ENCODE measurements around the gene ELFN1. TPM values are rescaled to one million over a fixed set of nuclear protein-coding genes. Genes with fewer than 3 reads are reported as not detected.

The ELFN1 gene
- total and polyA plus RNA-seq, 8 donors, result 0.19 to 4.3 (median 0.53) TPM; not detected in 1

- Histone ChIP-seq H3K4me1 (peaks cover 0 to 10% (median 3%) of the 10 kb centered on the region in 4 donors), H3K27me3 (peaks cover 0 to 30% (median 16%) of the 10 kb centered on the region in 3 donors), H3K9me3 (peaks cover 9 to 23% (median 20%) of the 10 kb centered on the region in 4 donors), H3K4me3 (no peak overlapping the region), H3K27ac (no peak overlapping the region), H3K36me3 (no peaks in the 10 kb centered on the region)
- intact Hi-C loops (cut with DNase I; ENCODE audit: low total_unique reads), result no loop called here
- no peak for DNase-seq
- TF ChIP-seq CTCF (IDR thresholded peaks at IDR 0.05) (no peak), POLR2AphosphoS5 (IDR thresholded peaks at IDR 0.05) (no peak), EP300 (IDR thresholded peaks at IDR 0.05) (no peak), POLR2A (IDR thresholded peaks at IDR 0.05) (no peak)
- 68 to 86% (median 77%) methylated on average over 21 to 25 of the region's 25 CpGs for WGBS, 5 donors
These were observed 55.9 kb downstream of the ELFN1 start for GRCh38 chr7:1725766-1726630.

GRCh38 chr7:1727079-1727478, 57.0 kb downstream of the ELFN1 start:
- 87 to 94% (median 90%) methylated on average over 2 of the region's 2 CpGs for WGBS, 5 donors
- no peak for DNase-seq
- Histone ChIP-seq H3K4me3 (no peak overlapping the region), H3K27me3 (peaks cover 0 to 33% (median 16%) of the 10 kb centered on the region in 3 donors), H3K4me1 (peaks cover 0 to 10% (median 3%) of the 10 kb centered on the region in 4 donors), H3K9me3 (peaks cover 9 to 23% (median 20%) of the 10 kb centered on the region in 4 donors), H3K36me3 (no peaks in the 10 kb centered on the region), H3K27ac (no peak overlapping the region)
- intact Hi-C loops (cut with DNase I; ENCODE audit: low total_unique reads), result no loop called here
- TF ChIP-seq POLR2AphosphoS5 (IDR thresholded peaks at IDR 0.05), result no peak

- Histone ChIP-seq H3K36me3 (no peaks in the 10 kb centered on the region), H3K27ac (no peak overlapping the region), H3K4me1 (peaks cover 0 to 10% (median 3%) of the 10 kb centered on the region in 4 donors), H3K27me3 (peaks cover 0 to 40% (median 16%) of the 10 kb centered on the region in 3 donors), H3K4me3 (no peak overlapping the region), H3K9me3 (peaks cover 9 to 23% (median 20%) of the 10 kb centered on the region in 4 donors)
- DNase-seq, result no peak
- TF ChIP-seq POLR2A (IDR thresholded peaks at IDR 0.05), result no peak
- no peak for TF ChIP-seq EP300 (IDR thresholded peaks at IDR 0.05)
- no peak for TF ChIP-seq POLR2AphosphoS5 (IDR thresholded peaks at IDR 0.05)
- intact Hi-C loops (cut with DNase I; ENCODE audit: low total_unique reads), result no loop called here
- WGBS, 5 donors, result 55 to 65% (median 63%) methylated on average over 12 to 15 of the region's 15 CpGs
These were observed 57.9 kb downstream of the ELFN1 start for GRCh38 chr7:1727812-1728570.

- intact Hi-C loops (cut with DNase I; ENCODE audit: low total_unique reads), result no loop called here
- peaks cover 0 to 48% (median 22%) of the 10 kb centered on the region in 3 donors for H3K27me3 ChIP-seq
- DNase-seq, result no peak
- H3K27ac ChIP-seq, result no peak overlapping the region
- peaks cover 9 to 23% (median 20%) of the 10 kb centered on the region in 4 donors for H3K9me3 ChIP-seq
- H3K4me3 ChIP-seq, result no peak overlapping the region
- H3K4me1 ChIP-seq, result peaks cover 0 to 10% (median 3%) of the 10 kb centered on the region in 4 donors
- WGBS, 5 donors, result 85 to 94% (median 90%) methylated on average over 7 to 8 of the region's 8 CpGs
- no peak for TF ChIP-seq EP300 (IDR thresholded peaks at IDR 0.05)
- no peak for TF ChIP-seq POLR2A (IDR thresholded peaks at IDR 0.05)
- no peak for TF ChIP-seq CTCF (IDR thresholded peaks at IDR 0.05)
- no peak for TF ChIP-seq POLR2AphosphoS5 (IDR thresholded peaks at IDR 0.05)
- no peaks in the 10 kb centered on the region for H3K36me3 ChIP-seq
These were observed 59.1 kb downstream of the ELFN1 start for GRCh38 chr7:1729183-1729582.

- Histone ChIP-seq H3K27me3 (peaks cover 0 to 49% (median 28%) of the 10 kb centered on the region in 3 donors), H3K4me3 (no peak overlapping the region), H3K9me3 (peaks cover 9 to 23% (median 20%) of the 10 kb centered on the region in 4 donors), H3K27ac (no peak overlapping the region), H3K36me3 (no peaks in the 10 kb centered on the region), H3K4me1 (peaks cover 0 to 10% (median 3%) of the 10 kb centered on the region in 4 donors)
- DNase-seq, result no peak
- TF ChIP-seq POLR2AphosphoS5 (IDR thresholded peaks at IDR 0.05) (no peak), EP300 (IDR thresholded peaks at IDR 0.05) (no peak), CTCF (IDR thresholded peaks at IDR 0.05) (no peak), POLR2A (IDR thresholded peaks at IDR 0.05) (no peak)
- 90 to 96% (median 92%) methylated on average over 9 to 16 of the region's 16 CpGs for WGBS, 5 donors
- intact Hi-C loops (cut with DNase I; ENCODE audit: low total_unique reads), result no loop called here
These were observed 59.7 kb downstream of the ELFN1 start for GRCh38 chr7:1729773-1730172.
